ENCODE data around the gene PPP3CA.

The PPP3CA gene

GRCh38 chr4:101075536-101075935, 271.8 kb downstream of the PPP3CA start:
- H3K9me3 ChIP-seq (ENCODE audit: control insufficient read depth, low read depth, low read length), result no peaks in the 10 kb centered on the region
- H3K4me1 ChIP-seq (ENCODE audit: control insufficient read depth, low read depth, low read length), result peaks cover 3% of the 10 kb centered on the region
- H3K27ac ChIP-seq (ENCODE audit: low read length), result no peak overlapping the region
- no peaks in the 10 kb centered on the region for H3K27me3 ChIP-seq (ENCODE audit: control insufficient read depth, insufficient read depth, low read length)
- no peak overlapping the region for H3K9ac ChIP-seq (ENCODE audit: low read length)
- H3K4me3 ChIP-seq (ENCODE audit: low read length), result no peak overlapping the region
- no peaks in the 10 kb centered on the region for H3K36me3 ChIP-seq (ENCODE audit: control insufficient read depth, low read depth, low read length)

DNA sequence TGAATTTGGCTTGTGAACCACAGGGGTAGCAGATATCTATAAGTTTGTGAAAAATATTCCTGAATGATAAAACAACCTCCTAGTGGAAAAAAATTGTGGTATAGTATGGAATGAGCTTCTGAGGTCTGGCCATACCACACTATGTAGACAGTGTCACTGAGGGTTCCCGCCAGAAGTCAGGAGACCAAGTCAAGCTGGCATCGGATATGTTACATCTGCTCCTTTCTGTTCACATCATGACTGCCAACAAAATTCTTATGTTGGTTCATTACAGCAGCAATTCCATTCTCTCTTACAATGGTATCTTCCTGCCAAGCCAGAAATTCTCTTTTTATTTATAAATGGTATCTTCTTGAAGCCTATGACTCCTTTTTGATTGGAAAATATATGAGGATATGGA, 273.0 kb downstream of the PPP3CA start:
- H3K4me3 ChIP-seq (ENCODE audit: low read length), result no peak overlapping the region
- H3K27me3 ChIP-seq (ENCODE audit: control insufficient read depth, insufficient read depth, low read length), result no peaks in the 10 kb centered on the region
- no peak overlapping the region for H3K9ac ChIP-seq (ENCODE audit: low read length)
- peaks cover 3% of the 10 kb centered on the region for H3K4me1 ChIP-seq (ENCODE audit: control insufficient read depth, low read depth, low read length)
- no peaks in the 10 kb centered on the region for H3K9me3 ChIP-seq (ENCODE audit: control insufficient read depth, low read depth, low read length)
- no peak overlapping the region for H3K27ac ChIP-seq (ENCODE audit: low read length)
- no peaks in the 10 kb centered on the region for H3K36me3 ChIP-seq (ENCODE audit: control insufficient read depth, low read depth, low read length)

GRCh38 chr4:101071241-101071640, 276.1 kb downstream of the PPP3CA start:
- Histone ChIP-seq H3K27me3 (ENCODE audit: control insufficient read depth, insufficient read depth, low read length) (no peaks in the 10 kb centered on the region), H3K9ac (ENCODE audit: low read length) (no peak overlapping the region), H3K9me3 (ENCODE audit: control insufficient read depth, low read depth, low read length) (no peaks in the 10 kb centered on the region), H3K4me3 (ENCODE audit: low read length) (no peak overlapping the region), H3K27ac (ENCODE audit: low read length) (no peak overlapping the region), H3K36me3 (ENCODE audit: control insufficient read depth, low read depth, low read length) (no peaks in the 10 kb centered on the region), H3K4me1 (ENCODE audit: control insufficient read depth, low read depth, low read length) (peaks cover 3% of the 10 kb centered on the region)

- peaks cover 3% of the 10 kb centered on the region for H3K4me1 ChIP-seq (ENCODE audit: control insufficient read depth, low read depth, low read length)
- H3K9ac ChIP-seq (ENCODE audit: low read length), result no peak overlapping the region
- no peak overlapping the region for H3K4me3 ChIP-seq (ENCODE audit: low read length)
- no peak overlapping the region for H3K27ac ChIP-seq (ENCODE audit: low read length)
- no peaks in the 10 kb centered on the region for H3K36me3 ChIP-seq (ENCODE audit: control insufficient read depth, low read depth, low read length)
- H3K9me3 ChIP-seq (ENCODE audit: control insufficient read depth, low read depth, low read length), result no peaks in the 10 kb centered on the region
- H3K27me3 ChIP-seq (ENCODE audit: control insufficient read depth, insufficient read depth, low read length), result no peaks in the 10 kb centered on the region
Observed at GRCh38 chr4:101068115-101068514, 279.2 kb downstream of the PPP3CA start.

- H3K27ac ChIP-seq (ENCODE audit: low read length), result no peak overlapping the region
- no peaks in the 10 kb centered on the region for H3K27me3 ChIP-seq (ENCODE audit: control insufficient read depth, insufficient read depth, low read length)
- no peak overlapping the region for H3K4me3 ChIP-seq (ENCODE audit: low read length)
- H3K9ac ChIP-seq (ENCODE audit: low read length), result no peak overlapping the region
- H3K4me1 ChIP-seq (ENCODE audit: control insufficient read depth, low read depth, low read length), result peaks cover 3% of the 10 kb centered on the region
- H3K9me3 ChIP-seq (ENCODE audit: control insufficient read depth, low read depth, low read length), result no peaks in the 10 kb centered on the region
- H3K36me3 ChIP-seq (ENCODE audit: control insufficient read depth, low read depth, low read length), result no peaks in the 10 kb centered on the region
Observed at GRCh38 chr4:101067383-101067782, 279.9 kb downstream of the PPP3CA start.

- H3K9me3 ChIP-seq (ENCODE audit: control insufficient read depth, low read depth, low read length), result no peaks in the 10 kb centered on the region
- H3K4me1 ChIP-seq (ENCODE audit: control insufficient read depth, low read depth, low read length), result no peaks in the 10 kb centered on the region
- H3K4me3 ChIP-seq (ENCODE audit: low read length), result no peak overlapping the region
- H3K27me3 ChIP-seq (ENCODE audit: control insufficient read depth, insufficient read depth, low read length), result no peaks in the 10 kb centered on the region
- no peaks in the 10 kb centered on the region for H3K36me3 ChIP-seq (ENCODE audit: control insufficient read depth, low read depth, low read length)
- no peak overlapping the region for H3K9ac ChIP-seq (ENCODE audit: low read length)
- no peak overlapping the region for H3K27ac ChIP-seq (ENCODE audit: low read length)
Observed at GRCh38 chr4:101066626-101067170, 280.6 kb downstream of the PPP3CA start.

- Histone ChIP-seq H3K4me1 (ENCODE audit: control insufficient read depth, low read depth, low read length) (no peaks in the 10 kb centered on the region), H3K9me3 (ENCODE audit: control insufficient read depth, low read depth, low read length) (no peaks in the 10 kb centered on the region), H3K27ac (ENCODE audit: low read length) (no peak overlapping the region)
Observed at GRCh38 chr4:101065935-101066485, 281.3 kb downstream of the PPP3CA start.

GRCh38 chr4:101065346-101065745, 282.0 kb downstream of the PPP3CA start:
- Histone ChIP-seq H3K27ac (ENCODE audit: low read length) (no peak overlapping the region), H3K4me1 (ENCODE audit: control insufficient read depth, low read depth, low read length) (no peaks in the 10 kb centered on the region), H3K36me3 (ENCODE audit: control insufficient read depth, low read depth, low read length) (no peaks in the 10 kb centered on the region), H3K27me3 (ENCODE audit: control insufficient read depth, insufficient read depth, low read length) (no peaks in the 10 kb centered on the region), H3K9me3 (ENCODE audit: control insufficient read depth, low read depth, low read length) (no peaks in the 10 kb centered on the region), H3K9ac (ENCODE audit: low read length) (no peak overlapping the region), H3K4me3 (ENCODE audit: low read length) (no peak overlapping the region)

More at GRCh38 chr4:101065935-101066485, 281.3 kb downstream of the PPP3CA start:
- H3K36me3 ChIP-seq (ENCODE audit: control insufficient read depth, low read depth, low read length), result no peaks in the 10 kb centered on the region
- no peaks in the 10 kb centered on the region for H3K27me3 ChIP-seq (ENCODE audit: control insufficient read depth, insufficient read depth, low read length)
- H3K9ac ChIP-seq (ENCODE audit: low read length), result no peak overlapping the region
- no peak overlapping the region for H3K4me3 ChIP-seq (ENCODE audit: low read length)

DNA sequence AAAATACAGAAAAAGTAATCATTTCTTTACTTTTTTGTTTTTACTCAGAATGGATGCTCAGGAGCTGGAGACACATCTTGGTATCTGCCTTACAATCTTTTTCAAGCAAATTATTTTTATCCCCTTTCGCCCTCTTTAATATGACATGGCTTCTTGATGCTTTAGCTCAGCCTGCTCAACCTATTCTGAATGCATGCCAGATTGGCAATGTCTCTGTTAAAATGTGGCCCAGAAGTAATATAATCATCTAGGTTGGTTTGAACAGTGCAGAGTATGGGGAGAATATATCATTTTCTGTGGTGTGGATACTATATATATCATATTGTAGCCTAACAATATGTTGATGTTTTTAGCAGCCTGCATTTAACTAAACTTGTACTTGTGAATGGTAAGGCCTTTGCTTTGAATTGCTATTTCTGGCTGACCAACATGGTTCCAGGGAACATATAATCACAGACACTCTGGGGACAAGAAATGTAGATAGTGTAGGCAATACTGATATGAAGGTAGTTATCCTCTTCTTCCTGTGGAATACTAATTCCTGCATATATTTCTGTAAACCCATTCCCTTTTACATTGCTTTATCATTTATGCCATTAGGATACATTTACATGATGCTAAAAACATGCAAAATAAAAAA, 282.7 kb downstream of the PPP3CA start:
- no peak overlapping the region for H3K9ac ChIP-seq (ENCODE audit: low read length)
- H3K9me3 ChIP-seq (ENCODE audit: control insufficient read depth, low read depth, low read length), result no peaks in the 10 kb centered on the region
- no peak overlapping the region for H3K4me3 ChIP-seq (ENCODE audit: low read length)
- H3K4me1 ChIP-seq (ENCODE audit: control insufficient read depth, low read depth, low read length), result no peaks in the 10 kb centered on the region
- H3K36me3 ChIP-seq (ENCODE audit: control insufficient read depth, low read depth, low read length), result no peaks in the 10 kb centered on the region
- H3K27me3 ChIP-seq (ENCODE audit: control insufficient read depth, insufficient read depth, low read length), result no peaks in the 10 kb centered on the region
- no peak overlapping the region for H3K27ac ChIP-seq (ENCODE audit: low read length)

DNA sequence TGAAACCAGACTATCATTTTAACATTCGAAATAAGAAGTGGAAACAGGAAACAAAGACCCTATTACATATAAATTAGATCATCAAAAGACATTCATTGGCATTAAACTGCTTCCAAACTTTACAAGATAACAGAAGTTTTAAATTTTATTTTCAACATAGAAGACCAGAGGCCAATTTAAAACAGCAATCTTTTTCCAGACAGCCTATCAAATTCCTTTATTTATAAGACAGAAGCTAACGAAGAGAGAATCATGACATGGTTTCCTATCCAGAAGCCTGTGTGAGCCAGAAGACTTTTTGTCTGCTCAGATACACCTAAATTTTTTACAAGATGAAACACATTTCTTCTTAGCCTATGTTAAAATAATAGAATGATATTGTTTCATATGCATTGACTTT, 291.9 kb downstream of the PPP3CA start:
- Histone ChIP-seq H3K27me3 (ENCODE audit: control insufficient read depth, insufficient read depth, low read length) (no peaks in the 10 kb centered on the region), H3K4me3 (ENCODE audit: low read length) (no peak overlapping the region), H3K9me3 (ENCODE audit: control insufficient read depth, low read depth, low read length) (no peaks in the 10 kb centered on the region), H3K4me1 (ENCODE audit: control insufficient read depth, low read depth, low read length) (peaks cover 14% of the 10 kb centered on the region), H3K9ac (ENCODE audit: low read length) (no peak overlapping the region), H3K36me3 (ENCODE audit: control insufficient read depth, low read depth, low read length) (no peaks in the 10 kb centered on the region), H3K27ac (ENCODE audit: low read length) (no peak overlapping the region)

DNA sequence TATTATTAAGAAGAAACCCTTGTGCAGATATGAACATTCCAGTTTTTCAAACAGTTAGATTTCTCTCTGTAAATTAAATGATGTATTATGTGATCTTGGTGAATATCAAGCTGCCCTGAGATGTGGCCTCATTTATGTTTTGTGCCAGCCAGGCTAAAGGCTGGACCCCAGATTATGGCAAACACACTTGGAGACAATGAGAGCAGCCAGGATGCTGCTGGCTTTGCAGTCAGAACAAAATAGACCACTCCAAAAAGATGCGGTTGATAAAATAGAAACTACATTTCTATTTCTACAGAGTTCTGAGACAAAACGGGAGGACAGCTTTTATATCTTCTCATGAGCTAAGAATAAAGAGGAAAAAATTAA, 296.5 kb downstream of the PPP3CA start:
- Histone ChIP-seq H3K9ac (ENCODE audit: low read length) (no peak overlapping the region), H3K4me3 (ENCODE audit: low read length) (no peak overlapping the region), H3K27ac (ENCODE audit: low read length) (no peak overlapping the region), H3K36me3 (ENCODE audit: control insufficient read depth, low read depth, low read length) (no peaks in the 10 kb centered on the region), H3K9me3 (ENCODE audit: control insufficient read depth, low read depth, low read length) (no peaks in the 10 kb centered on the region), H3K27me3 (ENCODE audit: control insufficient read depth, insufficient read depth, low read length) (no peaks in the 10 kb centered on the region), H3K4me1 (ENCODE audit: control insufficient read depth, low read depth, low read length) (peaks cover 14% of the 10 kb centered on the region)

Data from iPS-18a (cell line).